ENCODE measurements around the gene CIAO2A.
"Not testable (repeated sequence)": the region's sequence is repeated elsewhere in the genome, so short reads cannot be mapped to it uniquely, and the experiment has no call there.

CIAO2A gene

DNA sequence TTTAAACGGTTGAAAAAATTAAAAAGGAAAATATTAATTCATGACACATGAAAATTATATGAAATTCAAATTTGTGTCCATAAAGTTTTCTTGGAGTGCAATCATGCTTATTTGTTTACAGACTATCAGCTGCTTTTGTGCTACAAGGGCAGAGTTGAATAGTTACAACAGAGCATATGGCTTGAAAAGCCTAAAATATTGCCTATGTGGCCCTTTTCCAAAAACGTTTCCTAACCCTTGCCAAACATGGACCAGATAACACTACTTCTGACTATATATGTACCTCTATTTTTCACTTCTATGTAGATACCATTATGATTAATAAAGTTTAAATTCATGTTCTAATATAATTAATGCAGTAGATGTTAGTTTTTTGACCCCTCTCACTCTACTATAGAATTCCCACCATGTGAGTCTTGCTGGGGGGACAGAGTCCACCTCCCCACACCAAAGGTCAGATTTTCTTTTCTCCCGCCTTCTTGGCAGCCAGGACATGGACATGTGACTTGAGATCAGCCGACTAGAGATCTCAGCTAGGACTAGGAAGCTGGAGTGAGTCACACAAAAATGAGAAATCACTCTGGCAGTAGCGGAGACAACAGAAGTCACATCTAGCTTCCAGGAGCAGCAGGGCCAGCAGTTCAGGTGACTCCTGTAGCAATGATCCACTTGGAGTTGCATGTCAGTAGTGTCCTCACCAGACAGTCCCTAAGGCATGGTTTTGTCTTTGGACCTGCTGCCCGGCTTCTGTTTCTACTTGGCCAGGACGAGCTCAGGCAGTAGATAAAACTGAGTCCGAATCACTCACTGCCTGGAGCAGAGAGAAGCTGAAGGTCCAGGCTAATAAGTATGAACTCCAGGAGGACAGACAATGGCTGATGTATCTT, 22.4 kb downstream of the CIAO2A start:
- peak; percentile 31 for DNase-seq

DNA sequence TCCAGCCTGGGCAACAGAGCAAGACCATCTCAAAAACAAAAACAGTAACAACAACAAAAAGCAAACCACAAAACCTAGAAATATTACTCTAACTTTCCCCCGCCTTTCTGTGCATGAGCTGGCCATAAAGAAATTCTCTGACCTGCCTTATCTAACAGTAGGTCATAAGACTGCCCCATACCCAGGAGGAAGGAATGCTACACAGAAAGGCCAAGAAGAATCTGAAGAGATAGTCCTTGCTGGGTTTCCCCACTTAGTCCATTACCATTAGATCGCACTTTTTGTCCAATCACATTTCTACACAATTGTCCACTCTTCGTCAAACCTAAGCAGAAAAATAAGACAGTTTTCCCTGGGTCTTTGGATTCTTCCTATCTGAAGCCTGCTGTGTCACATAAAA, 23.5 kb downstream of the CIAO2A start:
- no peak for DNase-seq

DNA sequence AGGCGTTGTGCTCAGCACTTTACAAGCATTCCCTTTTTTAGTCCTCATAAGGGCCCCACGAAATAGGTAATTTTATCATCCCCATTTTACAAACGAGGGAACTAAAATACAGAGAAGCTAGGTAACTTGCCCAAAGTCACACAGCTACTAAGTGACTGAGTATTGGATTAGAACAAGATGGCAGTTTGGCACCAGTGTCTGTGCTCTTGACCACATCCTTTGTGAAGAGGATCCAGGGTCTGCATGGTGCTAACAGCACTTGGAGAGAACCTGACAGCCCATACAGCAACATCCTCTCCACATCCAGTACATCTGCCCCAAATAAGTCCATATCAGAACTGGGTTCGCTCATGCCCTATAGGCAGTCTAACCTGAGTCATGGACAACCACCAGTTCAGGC, 25.5 kb downstream of the CIAO2A start:
- no peak for DNase-seq

DNA sequence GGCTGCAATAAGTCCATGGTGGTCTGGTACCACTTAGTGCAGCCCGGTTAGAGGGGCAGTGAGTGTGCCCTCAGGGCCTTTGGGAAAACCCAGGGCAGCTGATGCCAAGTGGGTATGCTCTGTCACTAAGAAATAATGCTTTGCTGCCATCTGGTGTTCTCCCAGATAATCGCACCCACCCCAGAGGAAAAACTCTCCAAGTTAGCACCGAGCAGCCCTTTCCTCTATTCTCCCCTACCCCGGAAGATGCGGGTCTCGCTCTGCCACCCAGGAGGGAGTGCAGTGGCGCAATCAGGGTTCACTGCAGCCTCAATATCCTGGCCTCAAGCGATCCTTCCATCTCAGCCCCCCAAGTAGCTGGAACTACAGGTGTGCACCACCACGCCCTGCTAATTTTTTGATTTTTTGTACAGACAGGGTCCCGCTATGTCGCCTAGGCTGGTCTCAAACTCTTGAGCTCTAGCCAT, 26.0 kb downstream of the CIAO2A start:
- DNase-seq = no peak

DNA sequence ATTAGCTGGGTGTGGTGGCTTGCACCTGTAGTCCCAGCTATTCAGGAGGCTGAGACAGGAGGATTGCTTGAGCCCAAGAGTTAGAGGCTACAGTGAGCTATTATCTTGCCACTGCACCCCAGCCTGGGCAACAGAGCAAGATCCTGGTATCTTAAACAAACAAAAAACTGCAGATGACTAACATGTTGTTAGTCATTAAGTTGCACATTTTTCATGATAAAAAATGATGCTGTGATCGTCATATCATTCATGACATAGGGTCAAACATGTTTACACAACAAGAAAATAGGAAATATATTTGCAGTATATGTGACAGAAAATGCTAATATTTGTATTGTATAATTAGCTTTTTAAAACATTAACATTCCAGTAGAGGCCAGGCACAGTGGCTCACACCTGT, 27.2 kb downstream of the CIAO2A start:
- DNase-seq = no peak

DNA sequence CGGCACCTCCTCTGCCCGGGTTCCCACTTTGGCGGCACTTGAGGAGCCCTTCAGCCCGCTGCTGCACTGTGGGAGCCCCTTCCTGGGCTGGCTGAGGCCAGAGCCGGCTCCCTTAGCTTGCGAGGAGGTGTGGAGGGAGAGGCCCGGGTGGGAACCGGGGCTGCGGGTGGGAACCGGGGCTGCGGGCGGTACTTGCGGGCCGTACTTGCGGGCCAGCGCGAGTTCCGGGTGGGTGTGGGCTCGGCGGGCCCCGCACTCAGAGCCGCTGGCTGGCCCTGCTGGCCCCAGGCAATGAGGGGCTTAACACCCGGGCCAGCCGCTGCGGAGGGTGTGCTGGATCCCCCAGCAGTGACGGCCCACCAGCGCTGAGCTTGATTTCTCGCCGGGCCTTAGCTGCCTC, 32.9 kb downstream of the CIAO2A start:
- no peak for DNase-seq

DNA sequence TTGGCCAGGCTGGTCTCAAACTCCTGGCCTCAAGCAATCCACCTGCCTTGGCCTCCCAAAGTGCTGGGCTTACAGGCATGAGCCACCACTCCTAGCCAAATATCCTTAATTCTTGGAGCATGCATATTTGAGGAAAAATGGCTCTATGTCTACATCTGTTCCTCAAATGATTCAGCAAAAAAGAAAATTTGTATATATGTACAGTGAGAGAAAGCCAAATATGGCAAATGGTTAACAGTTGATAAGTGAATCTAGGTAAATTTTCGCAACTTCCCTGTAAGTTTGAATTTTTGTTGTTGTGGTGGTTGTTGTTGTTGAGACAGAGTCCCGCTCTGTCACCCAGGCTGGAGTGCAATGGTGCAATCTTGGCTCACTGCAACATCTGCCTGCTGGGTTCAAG, 34.5 kb downstream of the CIAO2A start:
- DNase-seq = not testable (repeated sequence)

DNA sequence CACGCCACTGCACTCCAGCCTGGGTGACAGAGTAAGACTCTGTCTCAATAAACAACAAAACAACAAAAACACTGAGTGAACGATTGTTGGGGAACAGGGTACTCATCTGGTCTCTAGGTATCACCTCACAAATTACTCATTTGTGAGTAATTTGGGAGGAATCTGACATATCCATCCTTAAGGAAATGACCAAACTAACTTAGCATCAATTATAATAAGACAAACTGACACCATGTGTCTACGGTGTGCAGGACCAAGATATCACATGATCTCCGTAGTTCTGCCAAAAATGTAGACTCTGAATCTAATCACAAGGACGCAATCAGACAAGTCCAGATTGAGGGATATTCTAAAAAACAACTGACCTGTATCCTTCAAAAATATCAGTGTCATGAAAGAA, 35.4 kb downstream of the CIAO2A start:
- DNase-seq = no peak

DNA sequence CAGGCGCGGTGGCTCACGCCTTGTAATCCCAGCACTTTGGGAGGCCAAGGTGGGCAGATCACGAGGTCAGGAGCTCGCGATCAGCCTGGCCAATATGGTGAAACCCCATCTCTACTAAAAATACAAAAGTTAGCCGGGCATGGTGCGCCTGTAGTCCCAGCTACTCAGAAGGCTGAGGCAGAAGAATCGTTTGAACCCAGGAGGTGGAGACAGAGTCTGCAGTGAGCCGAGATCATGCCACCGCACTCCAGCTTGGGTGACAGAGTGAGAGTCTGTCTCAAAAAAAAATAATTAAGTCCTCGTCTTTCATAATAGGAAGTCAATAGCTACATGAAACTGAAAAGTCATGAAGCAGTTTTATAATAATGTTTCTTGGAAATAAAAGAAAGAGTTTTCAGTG, 40.0 kb downstream of the CIAO2A start:
- DNase-seq = not testable (repeated sequence)

DNA sequence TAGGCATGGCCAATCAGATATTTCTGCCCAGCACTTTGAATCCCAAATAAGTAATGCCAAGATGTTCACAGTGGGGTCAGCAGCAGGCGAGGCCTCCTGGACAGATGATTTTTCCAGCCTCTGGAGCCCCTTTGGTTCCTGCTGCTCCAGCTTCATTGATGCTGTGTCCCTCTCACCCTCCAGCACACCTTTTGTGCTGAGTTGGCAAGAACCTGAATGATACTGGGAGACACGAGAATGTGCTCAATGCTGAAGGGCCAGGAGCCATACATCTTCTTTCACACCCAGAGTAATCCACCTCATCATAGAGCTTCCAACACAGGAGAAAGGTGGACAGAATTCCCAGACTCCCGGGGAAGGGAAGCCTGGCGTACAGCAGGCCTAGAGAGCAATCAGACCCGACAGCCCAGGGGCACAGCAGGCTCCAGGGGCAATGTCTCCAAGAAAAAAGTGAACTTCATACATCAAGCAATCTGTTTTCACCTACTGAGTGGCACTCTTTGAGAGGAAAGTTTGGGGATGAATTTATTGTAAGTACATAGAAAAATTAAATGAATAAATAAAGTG, 40.6 kb downstream of the CIAO2A start:
- DNase-seq = no peak

DNA sequence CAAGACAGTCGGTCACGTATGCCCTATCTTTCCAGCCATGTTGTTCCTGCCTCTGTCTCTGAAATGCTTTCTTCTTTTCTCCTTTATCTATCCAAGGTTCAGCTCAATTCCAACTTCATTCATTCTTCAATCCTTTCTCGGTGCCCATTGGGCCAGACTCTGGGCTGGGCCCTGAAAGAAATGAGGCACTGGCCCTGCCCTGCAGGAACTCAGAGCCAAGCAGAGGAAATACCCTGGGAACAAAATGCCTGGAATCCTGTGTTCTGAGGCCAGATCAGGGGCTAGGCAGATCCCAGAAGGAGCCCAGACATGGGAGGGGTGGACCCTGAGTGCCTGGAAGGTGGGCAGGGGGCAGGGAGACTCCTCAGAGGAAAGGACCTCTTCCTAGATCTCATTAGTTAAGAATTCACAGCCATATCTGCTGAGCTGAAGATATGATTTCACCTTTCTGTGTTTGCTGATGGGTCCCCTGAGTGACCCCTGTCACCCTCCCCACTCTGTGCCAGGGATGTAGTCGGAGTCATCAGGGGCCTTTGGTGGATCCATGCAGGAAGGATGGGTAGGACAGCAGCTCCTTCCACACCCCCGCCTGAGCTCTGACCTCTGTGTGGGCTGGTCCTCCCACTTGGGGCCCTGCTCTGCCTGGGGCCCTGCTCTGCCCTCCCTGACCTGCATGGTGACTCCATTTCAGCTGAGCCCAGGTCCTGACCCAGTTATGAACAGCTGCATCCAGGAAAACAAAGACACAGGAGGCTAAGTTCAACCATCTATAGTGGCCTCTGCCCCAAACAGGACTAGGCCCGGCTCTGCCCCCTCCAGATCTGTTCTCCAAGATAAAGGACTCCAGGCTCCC, 42.0 kb downstream of the CIAO2A start:
- DNase-seq = no peak

DNA sequence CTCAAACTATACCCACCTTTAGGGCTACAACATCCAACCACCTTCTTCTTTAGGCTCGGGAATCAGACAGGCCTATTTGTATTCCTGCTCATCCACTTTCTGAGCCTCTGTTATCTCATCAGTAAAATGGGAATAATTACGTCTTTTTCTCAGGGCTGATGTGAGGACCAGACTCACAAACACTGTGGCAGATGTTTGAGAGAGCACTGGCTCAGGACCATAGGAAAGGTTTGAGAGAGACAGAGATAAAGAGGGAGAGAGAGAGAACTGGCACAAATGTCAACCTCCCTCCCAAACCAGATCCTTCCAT, 42.6 kb downstream of the CIAO2A start:
- no peak for DNase-seq

DNA sequence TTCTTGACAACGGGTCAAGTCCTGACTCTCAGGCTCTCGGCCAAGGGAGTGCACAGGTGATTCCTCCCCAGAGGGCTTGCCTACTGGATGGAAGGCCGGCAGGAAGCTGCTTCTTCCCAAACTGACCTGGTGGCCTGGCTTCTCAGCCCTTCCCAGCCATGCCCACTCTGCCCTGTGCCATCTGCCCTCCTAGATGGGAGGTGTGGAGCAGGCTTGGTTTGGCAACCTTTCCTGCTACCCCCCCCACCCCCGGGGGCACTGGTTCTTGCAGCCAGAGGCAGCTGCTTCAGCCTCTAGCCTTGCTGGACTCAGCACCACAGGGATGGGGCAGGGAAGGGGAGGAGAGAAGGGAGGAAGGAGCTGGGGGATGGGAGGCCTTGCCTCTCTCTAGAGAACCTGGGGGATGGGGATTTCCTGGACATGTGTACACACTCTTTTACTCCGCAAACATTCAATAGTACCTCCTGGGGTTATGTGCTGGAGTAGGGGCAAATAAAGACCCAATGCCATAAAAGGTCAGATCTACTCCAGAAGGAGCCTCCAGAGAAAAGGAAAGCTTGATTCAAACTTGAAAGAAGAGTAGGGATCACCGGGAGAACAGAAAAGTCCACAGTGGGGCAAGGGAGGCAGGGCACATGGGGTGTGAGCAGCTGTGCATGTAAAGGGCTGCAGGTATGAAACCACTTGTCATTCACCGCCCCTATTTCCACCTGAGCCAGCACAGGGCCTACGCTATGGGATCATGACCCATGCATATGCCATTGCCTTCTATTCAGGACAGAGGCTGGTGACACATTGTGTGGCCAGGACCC, 43.2 kb downstream of the CIAO2A start:
- DNase-seq = no peak

DNA sequence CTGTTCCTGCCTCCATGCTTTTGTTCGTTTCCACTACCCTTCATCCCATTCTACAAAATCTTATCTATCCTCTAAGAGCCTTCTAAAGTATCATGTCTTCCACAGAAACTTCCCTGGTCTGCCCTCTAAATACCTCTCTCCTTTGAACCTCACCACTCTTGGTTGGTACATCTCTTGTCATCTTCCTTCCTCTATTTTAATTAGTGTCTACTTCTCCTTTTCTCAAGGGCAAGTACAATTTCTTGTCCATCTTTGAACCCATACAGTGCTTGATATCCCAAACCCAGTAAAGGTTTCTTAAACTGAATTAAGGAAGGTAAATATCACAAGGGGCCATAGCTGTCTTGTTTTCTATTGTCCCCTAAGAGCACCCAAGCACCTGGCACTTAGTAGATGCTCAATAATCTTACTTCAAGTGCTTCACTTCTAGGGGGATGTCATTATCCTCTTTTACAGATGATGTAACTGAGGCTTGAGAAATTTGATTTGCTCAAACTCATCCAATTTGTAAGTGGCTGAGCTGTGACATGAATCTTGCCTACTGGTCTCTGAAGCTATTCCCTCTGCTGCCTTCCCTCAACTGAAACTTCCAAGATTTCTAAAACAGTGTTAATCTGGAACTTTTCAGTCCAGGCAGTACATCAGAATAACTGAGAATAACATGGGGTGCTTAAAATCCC, 44.7 kb downstream of the CIAO2A start:
- no peak for DNase-seq

DNA sequence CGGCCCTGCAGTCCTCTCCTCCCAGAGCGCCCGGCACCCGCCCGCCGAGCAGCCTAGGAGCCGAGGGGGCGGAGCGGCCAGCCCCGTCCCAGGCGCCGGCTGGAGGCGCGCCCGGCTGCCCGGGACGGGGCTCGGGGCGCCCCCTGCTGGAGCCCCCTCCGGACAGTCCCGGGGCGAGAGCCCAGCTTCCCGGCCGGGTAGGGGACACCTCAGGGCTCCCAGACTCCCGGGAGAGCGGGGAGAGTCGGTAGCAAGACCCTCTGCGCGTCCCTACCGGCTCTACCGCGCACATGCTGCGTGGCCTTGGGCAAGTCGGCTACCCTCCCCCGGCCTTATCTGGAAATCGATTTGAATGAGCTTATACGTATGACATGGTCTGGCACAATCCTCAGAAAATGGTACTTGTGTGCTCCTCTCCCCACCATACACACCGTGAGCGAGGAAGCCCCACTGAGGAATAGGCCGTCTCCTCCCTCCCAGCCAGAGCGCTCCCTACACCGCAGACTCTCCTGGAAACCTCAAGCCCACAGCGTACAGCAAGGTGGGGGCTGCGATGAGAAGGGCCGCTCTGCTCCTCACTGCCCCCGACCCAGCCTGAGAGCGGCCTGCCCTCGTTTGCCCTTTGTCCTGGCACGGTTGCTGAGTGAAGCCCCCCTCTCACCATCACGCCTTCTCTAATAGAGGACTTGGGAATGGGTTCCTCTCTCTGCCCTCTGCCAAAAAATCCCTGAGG, 47.1 kb downstream of the CIAO2A start, which contains the start of gene DAPK2:
Gene DAPK2, minus strand, starts transcription at position 65 of the 733 bp plus-strand sequence. CDS start 6,224 bp downstream, outside the sequence.
- no peak for DNase-seq

DNA sequence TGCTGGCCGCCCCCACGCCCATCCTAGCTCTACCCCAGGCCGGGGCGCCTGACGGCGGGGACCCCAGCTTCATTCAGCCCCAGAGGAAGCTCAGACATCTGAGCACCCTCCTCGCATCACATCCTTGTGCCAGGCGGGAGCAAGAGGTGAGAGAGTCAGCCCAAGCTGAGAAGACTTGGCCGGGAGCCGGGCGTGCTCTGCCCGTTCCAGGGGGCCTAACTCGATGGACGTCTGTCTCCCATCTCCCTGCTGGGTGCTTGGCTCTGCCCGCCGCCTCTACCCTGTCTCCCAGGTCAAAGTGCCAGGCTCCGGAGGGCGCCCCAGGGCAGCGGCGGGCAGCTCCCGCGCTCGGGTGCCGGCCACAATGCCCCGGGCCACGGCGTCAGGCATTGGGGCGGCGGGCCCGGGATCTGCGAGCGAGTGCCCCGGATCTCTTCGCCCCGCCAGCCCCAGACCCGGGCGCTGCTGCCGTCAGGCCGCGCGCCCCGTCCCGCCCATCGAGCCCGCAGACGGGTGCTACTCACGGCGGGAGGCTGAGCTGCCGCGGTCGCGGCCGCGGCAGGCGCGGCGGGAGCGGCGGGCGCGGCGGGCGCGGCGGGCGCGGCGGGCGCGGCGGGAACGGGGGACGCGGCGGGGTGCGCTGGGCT, 47.7 kb downstream of the CIAO2A start:
- DNase-seq = no peak

DNA sequence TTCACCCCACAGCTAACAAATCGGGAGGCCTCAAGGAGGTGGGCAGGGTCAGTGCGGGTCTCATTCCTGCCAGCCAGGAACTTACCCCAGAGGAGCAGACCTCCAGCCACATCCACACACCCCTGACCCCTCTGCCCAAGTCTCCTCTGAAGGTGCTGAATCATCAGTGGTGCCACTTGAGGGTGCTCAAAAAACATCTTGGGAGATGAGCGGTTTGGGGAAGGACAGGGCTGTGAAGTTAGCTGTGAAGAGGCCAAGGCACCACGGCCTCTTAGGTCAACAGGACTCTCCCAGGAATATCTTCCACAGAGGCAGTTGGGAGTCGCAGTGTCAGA, 48.6 kb downstream of the CIAO2A start:
- DNase-seq = no peak

DNA sequence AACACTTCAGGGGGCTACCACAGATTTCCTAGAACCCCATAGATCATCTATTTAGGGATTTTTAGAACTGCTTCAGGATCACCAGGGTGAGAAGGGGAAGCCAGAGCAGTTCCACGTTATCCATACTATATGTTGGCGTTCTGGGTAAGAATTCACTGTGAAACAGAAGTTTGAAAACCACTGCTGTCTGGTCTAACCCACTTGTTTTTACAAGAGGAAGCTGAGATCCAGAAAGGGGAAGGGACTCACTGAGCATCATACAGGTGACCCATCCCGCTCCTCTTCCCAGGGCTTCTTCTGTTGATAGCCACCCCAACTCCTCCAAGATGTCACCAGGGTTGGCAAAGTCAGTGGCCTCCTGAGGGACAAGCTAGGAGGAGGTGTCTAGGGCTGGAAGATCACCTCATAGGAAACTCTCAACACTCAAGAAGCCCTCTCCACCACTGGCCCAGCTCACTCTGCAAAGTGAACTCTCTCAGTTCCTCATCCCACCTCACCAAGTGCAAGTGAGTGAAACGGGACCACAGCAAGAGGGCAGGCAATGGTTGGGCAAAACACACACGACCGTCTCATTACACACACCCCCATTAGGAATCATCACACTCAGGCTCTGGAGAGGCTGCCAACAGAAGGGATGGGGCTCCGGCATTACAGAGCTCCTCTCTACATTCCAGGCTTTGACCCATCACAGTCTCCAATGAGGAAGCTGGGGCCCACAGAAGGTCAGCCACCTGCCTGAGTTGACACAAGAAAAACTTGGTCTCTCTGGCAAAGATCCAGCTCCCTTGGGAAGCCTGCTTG, 49.1 kb downstream of the CIAO2A start:
- DNase-seq = no peak

DNA sequence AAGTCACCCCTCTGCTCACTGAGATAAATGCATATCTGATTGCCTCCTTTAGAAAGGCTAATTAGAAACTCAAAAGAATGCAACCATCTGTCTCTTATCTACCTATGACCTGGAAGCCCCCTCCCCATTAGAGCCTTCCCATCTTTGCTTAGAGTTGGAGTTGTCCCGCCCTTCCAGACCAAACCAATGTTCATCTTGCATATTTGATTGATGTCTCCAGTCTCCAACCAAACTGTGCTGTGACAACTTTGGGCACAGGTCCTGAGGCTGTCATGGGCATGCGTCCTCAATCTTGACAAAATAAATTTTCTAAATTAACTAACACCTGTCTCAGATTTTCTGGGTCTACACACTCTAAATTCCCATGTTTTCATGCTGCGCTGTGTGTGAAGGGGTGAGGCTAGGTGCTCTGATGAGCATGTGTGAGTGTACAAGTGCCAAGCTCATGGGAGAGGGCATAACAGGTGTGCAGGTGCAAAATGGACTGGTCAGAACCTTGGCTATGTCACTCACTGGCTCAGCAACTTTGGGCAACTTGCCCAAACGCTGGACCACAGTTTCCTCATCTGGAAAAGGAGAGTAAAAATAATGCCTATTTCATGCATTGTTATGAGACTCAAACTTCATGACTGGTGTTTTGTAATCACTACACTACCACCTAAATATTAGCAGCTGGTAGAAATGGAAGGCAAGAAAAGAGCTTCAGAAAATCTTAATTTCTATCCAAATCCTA, 54.6 kb downstream of the CIAO2A start:
- no peak for DNase-seq

Data from NCI-H446 treated with DMSO at 0.1 percent for 48 hours (cell line).